K562 (cell line): Measurements from ENCODE around the gene GRK1. TPM values are rescaled to one million over a fixed set of nuclear protein-coding genes. Genes with fewer than 3 reads are reported as not detected.

Source experiments
- ATAC-seq: fragments of 200-7000 bp; cut with Tn5 transposase; 3 replicates; pipeline ENCODE4 v1.9.1; 2020; ENCODE audit warnings: moderate library complexity
- BruUV-seq: library from RNA; stranded (reverse); fragments of 400-500 nt; replicated peaks from 2 replicates; lab custom pipeline; 2021; lab: Mats Ljungman, UMichigan
- CTCF ChIA-PET: fragments of 300-600 bp; formaldehyde crosslinking; extraction: SDS; loops from one replicate; lab custom pipeline; 2021; ENCODE audit warnings: low intra/inter-chr PET ratio; lab: Yijun Ruan, JAX
- POLR2A ChIA-PET: fragments of 300-600, 350-650 bp; sonication (Branson Sonifier 250); formaldehyde crosslinking; extraction: SDS; loops from one replicate; lab custom pipeline; 2021; ENCODE audit warnings: antibody characterized with exemption, inconsistent platforms; lab: Yijun Ruan, JAX
- DNase-seq, 4 experiments: peaks; one replicate each; pipeline versions ENCODE4 v3.0.0 to v3.0.0-alpha.2; 2011 to 2018; ENCODE audit warnings: low spot score in 3 of 4, mixed read lengths in 3 of 4; ENCODE audit errors: extremely low read depth in 1 of 4
- FAIRE-seq: peaks from 2 replicates; lab custom pipeline; 2011; peaks lifted over from hg19 to GRCh38; lab: Jason Lieb, UNC
- H2AFZ ChIP-seq: 2 replicates; pipeline ENCODE4 v1.6.0; 2011; ENCODE audit warnings: low read depth, low read length, control low read depth, inconsistent platforms
- H3K27ac ChIP-seq: fragments of 200-600 bp; 3 replicates; pipeline ENCODE4 v1.8.0; 2011; ENCODE audit warnings: low read depth, mild to moderate bottlenecking, control low read depth, inconsistent platforms, low read length, moderate library complexity, mixed read lengths; ENCODE audit errors: extremely low read depth
- H3K27me3 ChIP-seq, 2 experiments: fragments of 300-600 bp in 1 of 2; 2 replicates in 1 of 2; 3 replicates in 1 of 2; pipeline versions ENCODE4 v1.6.0 to v1.8.0; 2011; ENCODE audit warnings: inconsistent platforms in 2 of 2, low read length in 2 of 2, mild to moderate bottlenecking in 1 of 2, mixed read lengths in 1 of 2, moderate library complexity in 1 of 2; ENCODE audit not compliant: control insufficient read depth in 2 of 2, insufficient read depth in 2 of 2
- H3K36me3 ChIP-seq: fragments of 300-600 bp; 3 replicates; pipeline ENCODE4 v1.8.0; 2011; ENCODE audit warnings: mild to moderate bottlenecking, low read length, inconsistent platforms; ENCODE audit not compliant: control insufficient read depth, insufficient read depth
- H3K4me1 ChIP-seq, 2 experiments: fragments of 200-600 bp in 1 of 2; replicated peaks in 1 of 2; 2 replicates in 1 of 2; 3 replicates in 1 of 2; pipeline versions ENCODE4 v1.5.1 to v1.8.0; 2011; ENCODE audit warnings: inconsistent platforms in 2 of 2, low read length in 2 of 2, mild to moderate bottlenecking in 1 of 2, mixed read lengths in 1 of 2, moderate library complexity in 1 of 2; ENCODE audit not compliant: control insufficient read depth in 2 of 2, insufficient read depth in 2 of 2
- H3K4me2 ChIP-seq: 2 replicates; pipeline ENCODE4 v1.6.1; 2011; ENCODE audit warnings: low read length, control low read depth, inconsistent platforms, mixed read lengths; ENCODE audit not compliant: insufficient read depth
- H3K4me3 ChIP-seq: fragments of 200-600 bp; sonication (generic), shearing (Covaris generic); 2 replicates; pipeline ENCODE4 v1.5.1; 2016; ENCODE audit warnings: control low read depth, inconsistent platforms
- H3K79me2 ChIP-seq: fragments of 200-600 bp; 3 replicates; pipeline ENCODE4 v1.8.0; 2011; ENCODE audit warnings: low read length, inconsistent platforms; ENCODE audit not compliant: control insufficient read depth, insufficient read depth
- H3K9ac ChIP-seq, 2 experiments: 2 replicates each; pipeline versions ENCODE4 v1.6.0 to v1.6.1; 2011; ENCODE audit warnings: low read depth in 2 of 2, low read length in 2 of 2, control low read depth in 1 of 2, inconsistent platforms in 1 of 2, mild to moderate bottlenecking in 1 of 2, mixed read lengths in 1 of 2; ENCODE audit not compliant: insufficient read depth in 1 of 2
- H3K9me1 ChIP-seq: one replicate; pipeline ENCODE4 v1.6.0; 2011; ENCODE audit warnings: inconsistent platforms, mild to moderate bottlenecking, low read length, moderate library complexity; ENCODE audit not compliant: control insufficient read depth, insufficient read depth
- H3K9me3 ChIP-seq: replicated peaks from 2 replicates; pipeline ENCODE4 v1.5.1; 2011; ENCODE audit warnings: low read depth, low read length, inconsistent platforms; ENCODE audit not compliant: control insufficient read depth, insufficient read depth
- H4K20me1 ChIP-seq: replicated peaks from 2 replicates; pipeline ENCODE4 v1.6.1; 2011; ENCODE audit warnings: low read length, inconsistent platforms, mixed read lengths; ENCODE audit not compliant: control insufficient read depth, insufficient read depth
- CTBP1 ChIP-seq: fragments of 450-650 bp; IDR thresholded peaks from 2 replicates; pipeline ENCODE4 v1.6.1; 2016; ENCODE audit warnings: borderline replicate concordance
- GATA2 ChIP-seq: sonication (generic); formaldehyde crosslinking; IDR thresholded peaks from 2 replicates; pipeline ENCODE4 v1.4.0; 2020; ENCODE audit warnings: mild to moderate bottlenecking, missing genetic modification reagents
- NR2F6 ChIP-seq: fragments of 450-650 bp; formaldehyde crosslinking; IDR thresholded peaks from 2 replicates; pipeline ENCODE4 v1.4.0; 2020; ENCODE audit warnings: mild to moderate bottlenecking
- PCBP2 ChIP-seq: fragments of 200-400 bp; formaldehyde crosslinking; IDR thresholded peaks from 2 replicates; pipeline ENCODE4 v1.6.1; 2018; ENCODE audit warnings: low read length, low read depth, mild to moderate bottlenecking, moderate library complexity; ENCODE audit not compliant: poor library complexity, severe bottlenecking
- PTTG1 ChIP-seq: fragments of 450-650 bp; IDR thresholded peaks from 2 replicates; pipeline ENCODE4 v1.6.1; 2016; ENCODE audit warnings: low read depth, mild to moderate bottlenecking, missing genetic modification characterization, missing compliant biosample characterization
- RBM14 ChIP-seq: fragments of 200-400 bp; formaldehyde crosslinking; IDR thresholded peaks from 2 replicates; pipeline ENCODE4 v1.6.1; 2018; ENCODE audit warnings: low read depth, mild to moderate bottlenecking, low read length, moderate library complexity, borderline replicate concordance; ENCODE audit not compliant: insufficient read depth
- ZNF174 ChIP-seq: fragments of 250-450 bp; sonication (Bioruptor Pico); IDR thresholded peaks from 2 replicates; pipeline ENCODE4 v1.4.0; 2020; ENCODE audit warnings: mild to moderate bottlenecking
- WGBS: fragments of 100-300 bp; shearing (Covaris generic); methylation state at CpG from one replicate; pipeline ENCODE4 v1.1.6; 2016; ENCODE audit warnings: low coverage, mixed read lengths; ENCODE audit not compliant: insufficient coverage; ENCODE audit errors: missing lambda C conversion rate; 5-methylcytosine and 5-hydroxymethylcytosine counted together
- in situ Hi-C: fragments of 300-500 bp; cut with MboI; formaldehyde crosslinking; loops from 4 replicates; pipeline ENCODE4 v1.15.0; 2018; ENCODE audit warnings: inconsistent platforms, mixed read lengths
- intact Hi-C: fragments of 100-400 bp; cut with micrococcal nuclease; formaldehyde crosslinking; loops from 2 replicates; pipeline ENCODE4 v1.14.2; 2022
- polyA plus RNA-seq, 8 experiments: library from polyadenylated mRNA; depleted of rRNA in 4 of 8; stranded (reverse) in 5 of 8; unstranded in 3 of 8; fragments of >200 nt; fragmentation: Nextera tagmentation in 2 of 8; fragmentation: Illumina TruSeq in 1 of 8; extraction: Ambion mirVana in 2 of 8; extraction: Trizol in 1 of 8; gene quantifications; 2 replicates each; pipeline versions ENCODE4 v1.2.1 to v1.2.3, GENCODE V29; 2011 to 2014; ENCODE audit warnings: inconsistent platforms in 1 of 8, missing spikeins in 1 of 8
- total RNA-seq, 7 experiments: library from RNA; depleted of rRNA in 6 of 7; stranded (reverse); fragments of >200 nt in 6 of 7; fragmentation: Illumina TruSeq in 2 of 7; extraction: Trizol in 2 of 7; gene quantifications; 2 replicates each; pipeline versions ENCODE4 v1.2.1 to v1.2.3, GENCODE V29; 2011 to 2021; ENCODE audit warnings: low replicate concordance in 1 of 7
- TF ChIP-seq, protein P1 (sequence below): fragments of 450-650 bp; IDR thresholded peaks from 2 replicates; pipeline ENCODE4 v1.6.1; 2017; ENCODE audit warnings: mild to moderate bottlenecking, moderate library complexity
- TF ChIP-seq, protein P2 (sequence below): fragments of 250-450 bp; sonication (Bioruptor Pico); IDR thresholded peaks from 2 replicates; pipeline ENCODE4 v1.4.0; 2020; ENCODE audit warnings: mild to moderate bottlenecking

Gene GRK1
- total and polyA plus RNA-seq, 9 of the 15 experiments (the other 6 are each of a cell fraction or from before 2014, with no cell fraction given), result 0.09 TPM; not detected in 8

DNA sequence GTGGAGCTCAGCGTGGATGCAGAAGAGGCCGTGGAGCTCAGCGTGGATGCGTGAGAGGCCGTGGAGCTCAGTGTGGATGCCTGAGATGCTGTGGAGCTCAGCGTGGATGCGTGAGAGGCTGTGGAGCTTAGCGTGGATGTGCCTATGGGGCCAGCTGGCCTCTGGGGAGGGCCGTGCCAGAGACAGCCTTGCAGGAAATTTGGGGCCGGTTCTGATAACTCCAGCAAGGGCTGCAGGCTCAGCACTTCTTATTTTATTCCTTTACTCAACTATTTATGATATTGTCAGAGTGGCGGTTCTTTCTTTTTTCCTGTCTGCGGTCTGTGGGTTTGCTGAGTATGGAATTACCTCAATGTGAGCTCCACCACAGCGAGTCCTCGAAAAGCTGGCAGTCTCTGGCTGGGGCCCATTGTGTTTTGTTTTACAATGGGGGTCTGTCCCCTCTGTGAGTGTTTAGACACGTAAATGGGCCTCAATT is 74.2 kb downstream of the GRK1 start:
- Histone ChIP-seq H3K4me2 (no peak overlapping the region), H3K27me3 (peaks cover 20 to 66% of the 10 kb centered on the region in 2 experiments; a peak in 4 of 5 replicates), H3K9me3 (no peaks in the 10 kb centered on the region), H4K20me1 (peaks cover 6% of the 10 kb centered on the region; the same call in 1 of the 2 replicates), H3K36me3 (no peaks in the 10 kb centered on the region), H3K4me3 (no peak overlapping the region), H3K9ac (no peak overlapping the region), H3K79me2 (no peaks in the 10 kb centered on the region), H3K9me1 (no peaks in the 10 kb centered on the region), H3K4me1 (peaks cover 0 to 16% of the 10 kb centered on the region in 2 experiments; a peak in 1 of 5 replicates), H3K27ac (no peak overlapping the region), H2AFZ (no peak overlapping the region)
- TF ChIP-seq GATA2, result no peak
- no peak for TF ChIP-seq PTTG1 (tag)
- TF ChIP-seq, protein P1, sequence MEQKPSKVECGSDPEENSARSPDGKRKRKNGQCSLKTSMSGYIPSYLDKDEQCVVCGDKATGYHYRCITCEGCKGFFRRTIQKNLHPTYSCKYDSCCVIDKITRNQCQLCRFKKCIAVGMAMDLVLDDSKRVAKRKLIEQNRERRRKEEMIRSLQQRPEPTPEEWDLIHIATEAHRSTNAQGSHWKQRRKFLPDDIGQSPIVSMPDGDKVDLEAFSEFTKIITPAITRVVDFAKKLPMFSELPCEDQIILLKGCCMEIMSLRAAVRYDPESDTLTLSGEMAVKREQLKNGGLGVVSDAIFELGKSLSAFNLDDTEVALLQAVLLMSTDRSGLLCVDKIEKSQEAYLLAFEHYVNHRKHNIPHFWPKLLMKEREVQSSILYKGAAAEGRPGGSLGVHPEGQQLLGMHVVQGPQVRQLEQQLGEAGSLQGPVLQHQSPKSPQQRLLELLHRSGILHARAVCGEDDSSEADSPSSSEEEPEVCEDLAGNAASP, result no peak
- TF ChIP-seq CTBP1, result no peak
- no peak for TF ChIP-seq NR2F6 (CRISPR knock-in tag)
- no peak for TF ChIP-seq PCBP2
- TF ChIP-seq, protein P2, sequence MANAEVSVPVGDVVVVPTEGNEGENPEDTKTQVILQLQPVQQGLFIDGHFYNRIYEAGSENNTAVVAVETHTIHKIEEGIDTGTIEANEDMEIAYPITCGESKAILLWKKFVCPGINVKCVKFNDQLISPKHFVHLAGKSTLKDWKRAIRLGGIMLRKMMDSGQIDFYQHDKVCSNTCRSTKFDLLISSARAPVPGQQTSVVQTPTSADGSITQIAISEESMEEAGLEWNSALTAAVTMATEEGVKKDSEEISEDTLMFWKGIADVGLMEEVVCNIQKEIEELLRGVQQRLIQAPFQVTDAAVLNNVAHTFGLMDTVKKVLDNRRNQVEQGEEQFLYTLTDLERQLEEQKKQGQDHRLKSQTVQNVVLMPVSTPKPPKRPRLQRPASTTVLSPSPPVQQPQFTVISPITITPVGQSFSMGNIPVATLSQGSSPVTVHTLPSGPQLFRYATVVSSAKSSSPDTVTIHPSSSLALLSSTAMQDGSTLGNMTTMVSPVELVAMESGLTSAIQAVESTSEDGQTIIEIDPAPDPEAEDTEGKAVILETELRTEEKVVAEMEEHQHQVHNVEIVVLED (CRISPR knock-in tag), result no peak
- TF ChIP-seq RBM14, result no peak
- no peak for TF ChIP-seq ZNF174 (CRISPR knock-in tag)
- intact Hi-C loops (no loop called here), in situ Hi-C loops (loop anchor here (5.0 kb wide), 1 partner anchor 69 kb away; no protein-coding TSS in a partner anchor)
- no peak for ATAC-seq
- WGBS, result 0% methylated on average over 4 of the region's 15 CpGs
- no peak for FAIRE-seq
- no TSS peak for BruUV-seq
- no peak for DNase-seq
- ChIA-PET CTCF (no interaction called here), POLR2A (interaction anchor here (0.7 kb wide), 2 partner anchors 114 to 211 kb away, joined by 3 to 4 read pairs; no protein-coding TSS in a partner anchor)
